Measurements from ENCODE around the gene PRR13.

Gene PRR13

GRCh38 chr12:53489242-53489864, 47.8 kb downstream of the PRR13 start:
- DNase-seq (ENCODE audit: low read depth), result no peak
- H3K4me3 ChIP-seq (ENCODE audit: low read depth, low read length), result no peak overlapping the region
- TF ChIP-seq CTCF (IDR thresholded peaks at IDR 0.05; ENCODE audit: insufficient read depth, low read depth, low read length, missing control alignments), result no peak

- no peak for TF ChIP-seq CTCF (IDR thresholded peaks at IDR 0.05; ENCODE audit: insufficient read depth, low read depth, low read length, missing control alignments)
- no peak for DNase-seq (ENCODE audit: low read depth)
- no peak overlapping the region for H3K4me3 ChIP-seq (ENCODE audit: low read depth, low read length)
Observed at GRCh38 chr12:53492188-53492587, 50.7 kb downstream of the PRR13 start.

GRCh38 chr12:53492830-53493609, 51.5 kb downstream of the PRR13 start:
- peak overlapping the region; percentile 70 for H3K4me3 ChIP-seq (ENCODE audit: low read depth, low read length)
- peak; percentile 3 for TF ChIP-seq CTCF (IDR thresholded peaks at IDR 0.05; ENCODE audit: insufficient read depth, low read depth, low read length, missing control alignments)
- peak; percentile 91 for DNase-seq (ENCODE audit: low read depth)

GRCh38 chr12:53493610-53494391, 52.3 kb downstream of the PRR13 start:
- no peak for DNase-seq (ENCODE audit: low read depth)
- peak overlapping the region; percentile 70 for H3K4me3 ChIP-seq (ENCODE audit: low read depth, low read length)
- TF ChIP-seq CTCF (IDR thresholded peaks at IDR 0.05; ENCODE audit: insufficient read depth, low read depth, low read length, missing control alignments), result no peak

Data from GM12865 (cell line).